Smooth muscle cell (in vitro differentiated cells): ENCODE data around the gene ANKRD1. TPM values are rescaled to one million over a fixed set of nuclear protein-coding genes. Genes with fewer than 3 reads are reported as not detected.

Experiments used
- DNase-seq: peaks from one replicate; lab custom pipeline; 2025; ENCODE audit not compliant: unreplicated experiment; lab: John Stamatoyannopoulos, UW
- H2AFZ ChIP-seq: fragments of 200-600 bp; sonication (generic); 2 replicates; pipeline ENCODE4 v1.6.0; 2016; ENCODE audit warnings: antibody characterized with exemption, low read depth, mild to moderate bottlenecking
- H3F3A ChIP-seq: fragments of 200-600 bp; sonication (generic); 2 replicates; pipeline ENCODE4 v1.6.0; 2017; ENCODE audit warnings: antibody characterized with exemption, low read depth
- H3K27ac ChIP-seq: fragments of 200-600 bp; sonication (generic); 2 replicates; pipeline ENCODE4 v1.5.1; 2016; ENCODE audit warnings: low read depth, mild to moderate bottlenecking
- H3K27me3 ChIP-seq: fragments of 200-600 bp; sonication (generic); 2 replicates; pipeline ENCODE4 v1.6.1; 2016; ENCODE audit warnings: low read depth, mild to moderate bottlenecking
- H3K36me3 ChIP-seq: fragments of 200-600 bp; sonication (generic); 2 replicates; pipeline ENCODE4 v1.5.1; 2016; ENCODE audit warnings: low read depth
- H3K4me1 ChIP-seq: fragments of 200-600 bp; sonication (generic); 2 replicates; pipeline ENCODE4 v1.5.1; 2016; ENCODE audit warnings: low read depth
- H3K4me2 ChIP-seq: fragments of 200-600 bp; sonication (generic); 2 replicates; pipeline ENCODE4 v1.6.0; 2016; ENCODE audit warnings: mild to moderate bottlenecking
- H3K4me3 ChIP-seq: fragments of 200-600 bp; sonication (generic); 2 replicates; pipeline ENCODE4 v1.5.1; 2016; ENCODE audit warnings: mild to moderate bottlenecking
- H3K79me2 ChIP-seq: fragments of 200-600 bp; sonication (generic); 2 replicates; pipeline ENCODE4 v1.6.0; 2016; ENCODE audit warnings: low read depth, mild to moderate bottlenecking
- H3K9ac ChIP-seq: fragments of 200-600 bp; sonication (generic); 2 replicates; pipeline ENCODE4 v1.6.0; 2016; ENCODE audit warnings: low read depth
- H3K9me3 ChIP-seq: fragments of 200-600 bp; sonication (generic); replicated peaks from 2 replicates; pipeline ENCODE4 v1.5.1; 2016; ENCODE audit warnings: low read depth
- H4K20me1 ChIP-seq: fragments of 200-600 bp; sonication (generic); 2 replicates; pipeline ENCODE4 v1.6.0; 2016; ENCODE audit warnings: low read depth
- WGBS: methylation state at CpG from one replicate; pipeline ENCODE4 v1.1.7; 2016; ENCODE audit warnings: low lambda C conversion rate; 5-methylcytosine and 5-hydroxymethylcytosine counted together
- polyA plus RNA-seq: library from polyadenylated mRNA; unstranded; fragments of >200 nt; fragmentation: Nextera tagmentation; extraction: Ambion mirVana; gene quantifications from 2 replicates; pipeline ENCODE4 v1.2.1, GENCODE V29; 2016
- total RNA-seq: library from RNA; depleted of rRNA; stranded (reverse); fragments of >200 nt; gene quantifications from 2 replicates; pipeline ENCODE4 v1.2.3, GENCODE V29; 2014
- TF ChIP-seq, protein P1 (sequence below): fragments of 200-600 bp; sonication (generic); IDR thresholded peaks from 2 replicates; pipeline ENCODE4 v1.5.1; 2017; ENCODE audit warnings: borderline replicate concordance, mild to moderate bottlenecking, antibody characterized with exemption; ENCODE audit not compliant: insufficient read depth, poor library complexity, severe bottlenecking

Gene ANKRD1
- total and polyA plus RNA-seq, 2 experiments from 2014 or later: 20.0 to 150 TPM

DNA sequence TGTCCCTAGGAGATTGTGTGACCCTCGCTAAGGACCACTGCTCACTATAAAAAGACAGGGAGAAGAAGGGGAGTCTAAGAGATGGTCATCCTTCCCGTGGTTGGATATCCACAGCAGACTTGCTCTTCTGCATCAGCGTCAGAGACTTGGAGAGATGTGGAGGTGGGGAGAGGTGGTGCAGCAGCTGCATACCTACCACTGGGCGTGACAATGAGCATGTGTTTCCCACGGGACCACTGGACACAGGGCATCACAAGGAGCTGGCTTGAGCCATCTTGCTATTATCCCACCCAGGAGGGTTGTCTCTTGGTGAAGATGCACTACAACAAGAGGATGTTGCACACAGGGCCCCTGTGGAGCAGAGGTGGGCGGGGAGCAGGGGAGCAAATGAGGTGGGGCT, 18.8 kb upstream of the ANKRD1 start:
- Histone ChIP-seq H3K9me3 (no peaks in the 10 kb centered on the region), H4K20me1 (no peaks in the 10 kb centered on the region), H3F3A (no peaks in the 10 kb centered on the region), H3K4me3 (no peak overlapping the region), H3K27me3 (no peaks in the 10 kb centered on the region), H2AFZ (no peak overlapping the region), H3K4me2 (no peak overlapping the region), H3K9ac (no peak overlapping the region), H3K79me2 (no peaks in the 10 kb centered on the region), H3K27ac (no peak overlapping the region), H3K4me1 (peaks cover 15% of the 10 kb centered on the region), H3K36me3 (no peaks in the 10 kb centered on the region)
- no peak for DNase-seq
- WGBS: 96% methylated on average over 6 of the region's 6 CpGs
- TF ChIP-seq, protein P1, sequence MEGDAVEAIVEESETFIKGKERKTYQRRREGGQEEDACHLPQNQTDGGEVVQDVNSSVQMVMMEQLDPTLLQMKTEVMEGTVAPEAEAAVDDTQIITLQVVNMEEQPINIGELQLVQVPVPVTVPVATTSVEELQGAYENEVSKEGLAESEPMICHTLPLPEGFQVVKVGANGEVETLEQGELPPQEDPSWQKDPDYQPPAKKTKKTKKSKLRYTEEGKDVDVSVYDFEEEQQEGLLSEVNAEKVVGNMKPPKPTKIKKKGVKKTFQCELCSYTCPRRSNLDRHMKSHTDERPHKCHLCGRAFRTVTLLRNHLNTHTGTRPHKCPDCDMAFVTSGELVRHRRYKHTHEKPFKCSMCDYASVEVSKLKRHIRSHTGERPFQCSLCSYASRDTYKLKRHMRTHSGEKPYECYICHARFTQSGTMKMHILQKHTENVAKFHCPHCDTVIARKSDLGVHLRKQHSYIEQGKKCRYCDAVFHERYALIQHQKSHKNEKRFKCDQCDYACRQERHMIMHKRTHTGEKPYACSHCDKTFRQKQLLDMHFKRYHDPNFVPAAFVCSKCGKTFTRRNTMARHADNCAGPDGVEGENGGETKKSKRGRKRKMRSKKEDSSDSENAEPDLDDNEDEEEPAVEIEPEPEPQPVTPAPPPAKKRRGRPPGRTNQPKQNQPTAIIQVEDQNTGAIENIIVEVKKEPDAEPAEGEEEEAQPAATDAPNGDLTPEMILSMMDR: no peak

GRCh38 chr10:90939116-90939515, 18.2 kb upstream of the ANKRD1 start:
- H3K4me1 ChIP-seq: peaks cover 15% of the 10 kb centered on the region
- H3K79me2 ChIP-seq: no peaks in the 10 kb centered on the region
- H3K27ac ChIP-seq: no peak overlapping the region
- WGBS: 98% methylated on average over 1 of the region's 1 CpG
- H3K4me3 ChIP-seq: no peak overlapping the region
- H3K9ac ChIP-seq: no peak overlapping the region
- H3K36me3 ChIP-seq: no peaks in the 10 kb centered on the region
- TF ChIP-seq, protein P1: no peak
- no peaks in the 10 kb centered on the region for H3K27me3 ChIP-seq
- H3K9me3 ChIP-seq: no peaks in the 10 kb centered on the region
- no peaks in the 10 kb centered on the region for H4K20me1 ChIP-seq
- H3K4me2 ChIP-seq: no peak overlapping the region
- H3F3A ChIP-seq: no peaks in the 10 kb centered on the region
- no peak overlapping the region for H2AFZ ChIP-seq
- DNase-seq: no peak

- 46% methylated on average over 8 of the region's 8 CpGs for WGBS
- no peaks in the 10 kb centered on the region for H3K27me3 ChIP-seq
- H2AFZ ChIP-seq: no peak overlapping the region
- DNase-seq: no peak
- H3K4me3 ChIP-seq: no peak overlapping the region
- H3K36me3 ChIP-seq: no peaks in the 10 kb centered on the region
- no peak overlapping the region for H3K27ac ChIP-seq
- TF ChIP-seq, protein P1: no peak
- H3F3A ChIP-seq: no peaks in the 10 kb centered on the region
- H3K9me3 ChIP-seq: no peaks in the 10 kb centered on the region
- no peak overlapping the region for H3K9ac ChIP-seq
- H4K20me1 ChIP-seq: no peaks in the 10 kb centered on the region
- H3K4me2 ChIP-seq: peak overlapping the region; percentile 58
- H3K4me1 ChIP-seq: peaks cover 15% of the 10 kb centered on the region
- H3K79me2 ChIP-seq: no peaks in the 10 kb centered on the region
Observed at GRCh38 chr10:90937645-90938258, 16.9 kb upstream of the ANKRD1 start.

- Histone ChIP-seq H3K4me2 (peak overlapping the region; percentile 47), H2AFZ (no peak overlapping the region), H3K9me3 (no peaks in the 10 kb centered on the region), H3F3A (peaks cover 11% of the 10 kb centered on the region), H3K36me3 (no peaks in the 10 kb centered on the region), H3K79me2 (no peaks in the 10 kb centered on the region), H3K27me3 (no peaks in the 10 kb centered on the region), H3K27ac (peak overlapping the region; percentile 57), H3K4me3 (no peak overlapping the region), H4K20me1 (no peaks in the 10 kb centered on the region), H3K4me1 (peaks cover 18% of the 10 kb centered on the region), H3K9ac (no peak overlapping the region)
- WGBS: 74% methylated on average over 2 of the region's 2 CpGs
- TF ChIP-seq, protein P1: no peak
- DNase-seq: no peak
Observed at GRCh38 chr10:90936276-90936659, 15.4 kb upstream of the ANKRD1 start.
